ENCODE data around the gene PTPRN2.

PTPRN2 gene

GRCh38 chr7:157775560-157776332 lies 811.9 kb downstream of the PTPRN2 start:
- in situ Hi-C loops (cut with HindIII; ENCODE audit: low pct_unique_long_range_greater_than_20kb, low sequenced_read_pairs) = no loop called here
- DNase-seq (ENCODE audit: low read depth in 1 of 2, low spot score in 1 of 2) = no peak
- no peak for TF ChIP-seq JUND (IDR thresholded peaks at IDR 0.05; ENCODE audit: low read depth)

- DNase-seq (ENCODE audit: low read depth in 1 of 2, low spot score in 1 of 2) = no peak
- in situ Hi-C loops (cut with HindIII; ENCODE audit: low pct_unique_long_range_greater_than_20kb, low sequenced_read_pairs) = no loop called here
- TF ChIP-seq JUND (IDR thresholded peaks at IDR 0.05; ENCODE audit: low read depth) = no peak
Measured at GRCh38 chr7:157775021-157775559, 812.5 kb downstream of the PTPRN2 start.

GRCh38 chr7:157774495-157774894 lies 813.1 kb downstream of the PTPRN2 start:
- DNase-seq (ENCODE audit: low read depth in 1 of 2, low spot score in 1 of 2) = no peak
- in situ Hi-C loops (cut with HindIII; ENCODE audit: low pct_unique_long_range_greater_than_20kb, low sequenced_read_pairs) = no loop called here
- TF ChIP-seq JUND (IDR thresholded peaks at IDR 0.05; ENCODE audit: low read depth) = no peak

- no peak for TF ChIP-seq JUND (IDR thresholded peaks at IDR 0.05; ENCODE audit: low read depth)
- in situ Hi-C loops (cut with HindIII; ENCODE audit: low pct_unique_long_range_greater_than_20kb, low sequenced_read_pairs) = no loop called here
- DNase-seq (ENCODE audit: low read depth in 1 of 2, low spot score in 1 of 2) = no peak
Measured at GRCh38 chr7:157773361-157773760, 814.3 kb downstream of the PTPRN2 start.

DNA sequence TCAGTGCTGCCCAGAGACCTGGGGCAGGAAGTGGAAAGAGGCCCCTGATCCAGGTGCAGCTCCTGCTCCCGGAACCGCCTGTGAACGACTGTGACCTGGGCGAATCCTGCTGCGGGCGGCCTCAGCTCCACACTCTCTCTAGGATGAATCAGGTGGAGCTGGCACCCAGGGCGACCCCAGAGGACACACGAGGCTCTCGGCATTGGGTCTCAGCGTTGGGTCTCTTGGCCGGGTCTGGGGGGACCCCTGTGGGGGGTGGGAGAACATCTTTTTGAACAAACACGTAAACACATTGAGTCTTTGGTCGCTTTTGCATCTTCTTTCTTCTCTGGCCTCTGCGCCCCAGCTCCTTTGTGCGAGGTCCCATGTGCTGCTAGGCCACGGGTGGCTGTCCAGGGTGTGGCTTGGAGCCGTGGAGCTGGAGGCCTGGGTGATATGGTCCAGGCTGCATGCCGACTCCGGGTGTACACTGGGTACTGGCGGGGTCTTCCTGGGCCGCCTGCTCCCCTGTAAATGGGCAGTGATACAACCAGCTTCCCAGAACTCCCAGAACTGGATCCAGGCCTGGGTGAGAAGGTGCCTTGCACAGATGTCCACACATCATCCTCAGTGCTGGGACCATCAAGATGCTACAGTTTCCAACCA lies 815.0 kb downstream of the PTPRN2 start:
- in situ Hi-C loops (cut with HindIII; ENCODE audit: low pct_unique_long_range_greater_than_20kb, low sequenced_read_pairs) = no loop called here
- TF ChIP-seq JUND (IDR thresholded peaks at IDR 0.05; ENCODE audit: low read depth) = no peak
- no peak for DNase-seq (ENCODE audit: low read depth in 1 of 2, low spot score in 1 of 2)

DNA sequence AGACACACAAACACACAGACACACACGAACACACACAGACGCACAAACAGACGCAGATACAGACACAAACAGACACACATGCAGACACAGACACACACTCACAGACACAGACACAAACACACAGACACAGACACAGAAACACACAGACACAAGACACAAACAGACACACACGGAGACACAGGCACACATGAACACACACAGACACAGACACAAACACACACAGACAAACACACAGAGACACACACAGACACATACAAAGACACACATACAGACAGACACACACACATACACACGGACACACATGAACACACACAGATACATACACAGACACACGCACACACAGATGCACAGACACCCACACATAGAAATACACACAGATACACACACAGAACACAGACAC lies 815.9 kb downstream of the PTPRN2 start:
- in situ Hi-C loops (cut with HindIII; ENCODE audit: low pct_unique_long_range_greater_than_20kb, low sequenced_read_pairs) = no loop called here
- no peak for TF ChIP-seq JUND (IDR thresholded peaks at IDR 0.05; ENCODE audit: low read depth)

GRCh38 chr7:157770716-157771320 lies 816.8 kb downstream of the PTPRN2 start:
- DNase-seq (ENCODE audit: low read depth in 1 of 2, low spot score in 1 of 2) = no peak
- TF ChIP-seq JUND (IDR thresholded peaks at IDR 0.05; ENCODE audit: low read depth) = no peak
- in situ Hi-C loops (cut with HindIII; ENCODE audit: low pct_unique_long_range_greater_than_20kb, low sequenced_read_pairs) = no loop called here

More for the DNA sequence above, 815.9 kb downstream of the PTPRN2 start:
- no peak for DNase-seq (ENCODE audit: low read depth in 1 of 2, low spot score in 1 of 2)

GRCh38 chr7:157769526-157770215 lies 818.0 kb downstream of the PTPRN2 start:
- no peak for DNase-seq (ENCODE audit: low read depth in 1 of 2, low spot score in 1 of 2)
- TF ChIP-seq JUND (IDR thresholded peaks at IDR 0.05; ENCODE audit: low read depth) = no peak
- in situ Hi-C loops (cut with HindIII; ENCODE audit: low pct_unique_long_range_greater_than_20kb, low sequenced_read_pairs) = no loop called here

GRCh38 chr7:157769086-157769485 lies 818.5 kb downstream of the PTPRN2 start:
- TF ChIP-seq JUND (IDR thresholded peaks at IDR 0.05; ENCODE audit: low read depth) = no peak
- DNase-seq (ENCODE audit: low read depth in 1 of 2, low spot score in 1 of 2) = no peak
- in situ Hi-C loops (cut with HindIII; ENCODE audit: low pct_unique_long_range_greater_than_20kb, low sequenced_read_pairs) = no loop called here

GRCh38 chr7:157768198-157768597 lies 819.4 kb downstream of the PTPRN2 start:
- no peak for TF ChIP-seq JUND (IDR thresholded peaks at IDR 0.05; ENCODE audit: low read depth)
- no peak for DNase-seq (ENCODE audit: low read depth in 1 of 2, low spot score in 1 of 2)
- in situ Hi-C loops (cut with HindIII; ENCODE audit: low pct_unique_long_range_greater_than_20kb, low sequenced_read_pairs) = no loop called here

DNA sequence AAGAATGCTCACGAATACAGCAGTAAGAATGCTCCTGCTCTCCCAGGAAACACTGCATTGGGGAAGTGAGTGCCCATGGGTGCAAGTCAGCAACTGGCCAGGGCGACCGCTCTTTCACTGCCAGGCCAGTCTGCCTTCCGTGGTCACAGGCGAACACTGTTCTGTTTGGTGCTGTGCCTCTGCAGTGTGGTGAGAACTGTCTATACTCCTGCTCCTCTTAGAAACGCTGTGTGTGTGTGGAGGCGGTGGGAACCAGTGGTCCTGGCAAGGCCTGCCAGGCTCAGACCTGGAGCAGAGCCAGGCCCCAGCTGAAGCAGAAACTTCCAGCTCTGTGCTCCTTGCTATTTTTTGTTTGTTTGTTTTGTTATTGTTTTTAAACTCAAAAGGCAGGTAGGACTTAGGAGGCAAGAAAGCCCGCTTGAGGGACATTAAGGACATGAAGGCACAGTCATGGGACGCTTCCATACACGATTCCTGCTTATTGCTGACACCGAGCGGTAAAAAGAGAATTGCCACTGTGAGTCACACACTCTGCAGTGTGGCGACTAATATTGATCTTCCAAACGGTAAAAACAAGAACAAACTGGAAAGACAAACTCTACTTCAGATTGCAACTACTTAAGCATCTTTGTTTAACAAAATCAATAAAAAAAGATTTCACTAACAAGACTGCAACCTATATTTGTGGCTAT lies 820.0 kb downstream of the PTPRN2 start:
- in situ Hi-C loops (cut with HindIII; ENCODE audit: low pct_unique_long_range_greater_than_20kb, low sequenced_read_pairs) = no loop called here
- DNase-seq (ENCODE audit: low read depth in 1 of 2, low spot score in 1 of 2) = no peak
- no peak for TF ChIP-seq JUND (IDR thresholded peaks at IDR 0.05; ENCODE audit: low read depth)

DNA sequence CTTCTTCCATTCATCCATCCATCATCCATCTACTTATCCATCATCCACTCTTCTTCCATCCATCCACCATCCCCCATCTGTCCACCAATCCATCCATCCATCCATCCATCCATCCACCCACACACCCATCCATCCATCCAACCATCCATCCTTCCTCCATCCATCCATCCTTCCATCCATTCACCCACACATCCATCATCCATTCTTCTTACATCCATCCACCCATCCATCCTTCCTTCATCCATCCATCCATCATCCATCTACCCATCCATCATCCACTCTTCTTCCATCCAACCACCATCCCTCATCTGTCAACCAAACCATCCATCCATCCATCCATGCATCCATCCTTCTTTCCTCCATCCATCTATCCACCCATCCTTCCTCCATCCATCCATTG lies 821.5 kb downstream of the PTPRN2 start:
- no peak for DNase-seq (ENCODE audit: low read depth in 1 of 2, low spot score in 1 of 2)
- in situ Hi-C loops (cut with HindIII; ENCODE audit: low pct_unique_long_range_greater_than_20kb, low sequenced_read_pairs) = no loop called here
- no peak for TF ChIP-seq JUND (IDR thresholded peaks at IDR 0.05; ENCODE audit: low read depth)

Measured in T47D (cell line).